Ascending aorta (tissue), 2 donors: Measurements from ENCODE around the gene TMEM229A. TPM values are rescaled to one million over a fixed set of nuclear protein-coding genes. Genes with fewer than 3 reads are reported as not detected.
"Not testable (repeated sequence)": the region's sequence is repeated elsewhere in the genome, so short reads cannot be mapped to it uniquely, and the experiment has no call there.

Experiments
- DNase-seq, 2 donors: peaks; one replicate each; pipeline ENCODE4 v3.0.0-alpha.2; 2019; ENCODE audit warnings: low spot score in 2 of 2
- H3K27ac ChIP-seq, 2 donors: fragments of 200-600 bp; sonication (generic); one replicate each; pipeline ENCODE4 v1.5.1; 2016 to 2017; ENCODE audit warnings: mild to moderate bottlenecking in 1 of 2
- H3K27me3 ChIP-seq: fragments of 200-600 bp; sonication (generic); one replicate; pipeline ENCODE4 v1.5.1; 2017
- H3K36me3 ChIP-seq, 2 donors: fragments of 200-600 bp; sonication (generic); one replicate each; pipeline ENCODE4 v1.5.1; 2016
- H3K4me1 ChIP-seq, 2 donors: fragments of 200-600 bp; sonication (generic); one replicate each; pipeline ENCODE4 v1.5.1; 2016 to 2017; ENCODE audit warnings: mild to moderate bottlenecking in 1 of 2
- H3K4me3 ChIP-seq, 2 donors: fragments of 200-600 bp; sonication (generic); one replicate each; pipeline ENCODE4 v1.5.1; 2016 to 2017; ENCODE audit warnings: mild to moderate bottlenecking in 1 of 2
- H3K9me3 ChIP-seq, 2 donors: fragments of 200-600 bp; sonication (generic); one replicate each; pipeline ENCODE4 v1.5.1; 2016
- intact Hi-C: fragments of 100-400 bp; cut with DNase I; formaldehyde crosslinking; loops from one replicate; pipeline ENCODE4 v1.15.1; 2023
- total RNA-seq: library from RNA; depleted of rRNA; stranded (reverse); fragments of >200 nt; gene quantifications from one replicate; pipeline ENCODE4 v1.1.0, GENCODE V29; 2016
- TF ChIP-seq, protein P1 (sequence below), 3 experiments: fragments of 200-600 bp in 2 of 3; fragments of 450-650 bp in 1 of 3; sonication (generic) in 2 of 3; IDR thresholded peaks; one replicate each; pipeline ENCODE4 v1.5.1; 2016 to 2019; ENCODE audit warnings: antibody characterized with exemption in 3 of 3, mild to moderate bottlenecking in 1 of 3, moderate library complexity in 1 of 3

The TMEM229A gene
- not detected for total RNA-seq

DNA sequence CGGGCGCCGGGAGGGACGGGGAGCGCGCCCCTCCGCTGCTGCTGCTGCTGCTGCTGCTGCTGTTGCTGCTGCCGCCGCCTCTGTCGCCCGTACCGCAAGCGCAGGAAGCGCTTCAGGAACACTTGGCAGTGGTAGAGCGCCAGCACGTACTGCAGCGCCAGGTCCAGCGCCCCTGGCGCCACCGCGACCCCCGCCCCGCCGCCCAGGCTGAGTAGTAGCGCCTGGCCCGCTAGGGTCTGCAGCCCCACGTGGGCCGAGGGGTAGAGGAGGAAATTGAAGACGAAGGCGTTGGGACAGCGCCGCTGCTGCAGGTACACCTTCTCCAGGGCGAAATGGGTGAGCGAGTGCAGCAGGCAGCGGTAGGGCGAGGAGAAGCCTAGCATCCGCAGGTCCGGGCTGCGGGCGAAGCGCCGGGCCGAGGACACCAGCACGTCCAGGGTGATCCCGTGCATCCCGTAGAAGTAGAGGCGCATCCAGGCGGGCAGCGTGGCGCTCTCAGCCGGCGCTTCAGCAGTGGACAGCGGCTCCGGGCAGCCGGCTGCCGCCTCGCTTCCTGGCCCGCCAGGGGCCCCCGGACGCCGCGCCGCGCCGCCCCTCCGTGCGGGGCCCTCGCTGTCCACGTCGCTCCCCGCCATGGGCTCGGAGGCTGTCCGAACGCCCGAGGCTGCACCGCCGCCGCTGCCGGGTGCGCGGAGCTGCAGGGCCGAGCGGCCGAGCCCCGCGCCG lies at the start of gene TMEM229A:
TSS of gene TMEM229A (minus strand) at position 699 of the 726 bp plus-strand sequence. CDS start at position 635, 64 bp downstream.
- Histone ChIP-seq H3K4me1 (peaks cover 5 to 8% of the 10 kb centered on the region in 2 donors), H3K9me3 (no peaks in the 10 kb centered on the region), H3K27me3 (peaks cover 7% of the 10 kb centered on the region), H3K36me3 (no peaks in the 10 kb centered on the region), H3K4me3 (peak within 1 kb of the TSS; percentile 53 to 72), H3K27ac (no peak within 1 kb of the TSS)
- intact Hi-C loops: no loop called here
- TF ChIP-seq, protein P1, sequence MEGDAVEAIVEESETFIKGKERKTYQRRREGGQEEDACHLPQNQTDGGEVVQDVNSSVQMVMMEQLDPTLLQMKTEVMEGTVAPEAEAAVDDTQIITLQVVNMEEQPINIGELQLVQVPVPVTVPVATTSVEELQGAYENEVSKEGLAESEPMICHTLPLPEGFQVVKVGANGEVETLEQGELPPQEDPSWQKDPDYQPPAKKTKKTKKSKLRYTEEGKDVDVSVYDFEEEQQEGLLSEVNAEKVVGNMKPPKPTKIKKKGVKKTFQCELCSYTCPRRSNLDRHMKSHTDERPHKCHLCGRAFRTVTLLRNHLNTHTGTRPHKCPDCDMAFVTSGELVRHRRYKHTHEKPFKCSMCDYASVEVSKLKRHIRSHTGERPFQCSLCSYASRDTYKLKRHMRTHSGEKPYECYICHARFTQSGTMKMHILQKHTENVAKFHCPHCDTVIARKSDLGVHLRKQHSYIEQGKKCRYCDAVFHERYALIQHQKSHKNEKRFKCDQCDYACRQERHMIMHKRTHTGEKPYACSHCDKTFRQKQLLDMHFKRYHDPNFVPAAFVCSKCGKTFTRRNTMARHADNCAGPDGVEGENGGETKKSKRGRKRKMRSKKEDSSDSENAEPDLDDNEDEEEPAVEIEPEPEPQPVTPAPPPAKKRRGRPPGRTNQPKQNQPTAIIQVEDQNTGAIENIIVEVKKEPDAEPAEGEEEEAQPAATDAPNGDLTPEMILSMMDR (IDR thresholded peaks at IDR 0.05): no peak
- DNase-seq: no peak

DNA sequence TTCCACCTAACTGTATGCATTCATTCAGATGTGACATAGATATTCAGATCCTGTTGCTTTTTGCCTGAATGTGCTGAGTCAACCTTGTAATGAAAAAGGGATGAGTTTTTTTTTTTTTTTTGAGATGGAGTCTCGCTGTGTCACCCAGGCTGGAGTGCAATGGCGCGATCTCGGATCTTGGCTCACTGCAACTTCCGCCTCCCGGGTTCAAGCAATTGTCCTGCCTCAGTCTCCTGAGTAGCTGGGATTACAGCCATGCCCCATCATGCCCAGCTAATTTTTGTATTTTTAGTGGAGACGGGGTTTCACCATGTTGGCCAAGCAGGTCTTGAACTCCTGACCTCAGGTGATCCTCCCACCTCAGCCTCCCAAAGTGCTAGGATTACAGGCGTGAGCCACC lies 49.4 kb upstream of the TMEM229A start:
- H3K9me3 ChIP-seq, H3K27ac ChIP-seq, H3K4me1 ChIP-seq, H3K27me3 ChIP-seq, H3K4me3 ChIP-seq, DNase-seq, H3K36me3 ChIP-seq, intact Hi-C loops: not testable (repeated sequence)

DNA sequence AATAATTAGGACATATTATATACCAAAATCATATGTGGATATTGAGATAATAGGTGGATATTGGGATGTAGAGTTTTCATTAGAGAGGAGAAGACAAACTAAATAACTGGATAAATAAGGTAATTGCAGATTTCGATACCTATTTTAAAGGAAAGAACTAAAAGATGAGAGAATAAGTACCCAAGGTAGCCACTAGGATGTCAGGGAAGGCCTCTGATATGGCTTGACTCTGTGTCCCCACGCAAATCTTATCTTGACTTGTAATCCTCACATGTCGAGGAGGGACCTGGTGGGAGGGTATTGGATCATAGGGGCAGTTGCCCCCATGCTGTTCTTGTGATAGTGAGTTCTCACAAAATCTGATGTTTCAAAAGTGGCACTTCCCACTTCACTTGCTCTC lies 44.7 kb upstream of the TMEM229A start:
- H3K9me3 ChIP-seq: no peaks in the 10 kb centered on the region
- intact Hi-C loops: no loop called here

DNA sequence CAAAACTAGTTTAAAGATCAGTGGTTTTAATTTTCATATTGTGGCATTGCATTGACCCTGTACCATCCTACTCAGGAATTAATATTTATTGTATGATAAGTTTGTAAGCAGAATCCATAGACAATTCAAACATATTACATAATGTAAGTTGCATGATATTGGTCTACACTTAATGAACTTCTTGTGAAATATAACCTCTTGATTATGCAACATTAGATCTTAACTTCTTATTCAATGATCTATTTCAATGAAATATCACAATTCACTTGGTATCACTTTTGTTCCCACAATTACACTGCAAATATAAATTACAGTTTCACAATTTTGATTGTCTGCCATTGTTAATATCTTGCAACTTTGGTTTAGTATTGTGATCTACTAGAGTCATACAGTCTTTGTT lies 44.0 kb upstream of the TMEM229A start:
- no peaks in the 10 kb centered on the region for H3K36me3 ChIP-seq

More for the DNA sequence above, 44.7 kb upstream of the TMEM229A start:
- DNase-seq: no peak
- Histone ChIP-seq H3K27ac (no peak overlapping the region), H3K27me3 (no peaks in the 10 kb centered on the region), H3K4me3 (no peak overlapping the region), H3K4me1 (no peaks in the 10 kb centered on the region), H3K36me3 (no peaks in the 10 kb centered on the region)
- TF ChIP-seq, protein P1 (IDR thresholded peaks at IDR 0.05): no peak

DNA sequence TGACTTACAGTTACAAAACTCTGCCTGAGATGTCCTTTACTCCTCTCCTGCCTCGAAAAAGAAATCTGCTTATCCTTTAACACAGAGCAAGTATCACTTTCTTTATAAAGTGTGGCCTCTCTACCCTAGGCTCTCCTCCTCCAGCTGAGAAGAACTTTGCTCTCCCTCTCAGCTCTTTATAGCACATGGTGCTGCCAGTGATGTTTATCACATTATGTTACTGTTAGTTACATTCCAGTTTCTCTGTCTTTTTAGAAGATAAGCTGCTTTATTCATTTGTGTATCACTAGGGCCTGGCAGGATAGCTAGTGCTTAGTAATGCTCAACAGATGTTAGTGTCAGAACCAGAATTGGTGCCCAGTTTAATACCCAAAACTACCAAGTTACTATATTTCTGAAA lies 41.1 kb upstream of the TMEM229A start:
- Histone ChIP-seq H3K27ac (no peak overlapping the region), H3K27me3 (no peaks in the 10 kb centered on the region), H3K9me3 (no peaks in the 10 kb centered on the region), H3K36me3 (no peaks in the 10 kb centered on the region), H3K4me1 (no peaks in the 10 kb centered on the region), H3K4me3 (no peak overlapping the region)
- intact Hi-C loops: no loop called here
- no peak for DNase-seq
- TF ChIP-seq, protein P1 (IDR thresholded peaks at IDR 0.05): no peak

More for the DNA sequence above, 44.0 kb upstream of the TMEM229A start:
- Histone ChIP-seq H3K9me3 (no peaks in the 10 kb centered on the region), H3K27ac (no peak overlapping the region), H3K4me3 (no peak overlapping the region), H3K4me1 (no peaks in the 10 kb centered on the region), H3K27me3 (no peaks in the 10 kb centered on the region)
- TF ChIP-seq, protein P1 (IDR thresholded peaks at IDR 0.05): no peak
- intact Hi-C loops: no loop called here
- no peak for DNase-seq

DNA sequence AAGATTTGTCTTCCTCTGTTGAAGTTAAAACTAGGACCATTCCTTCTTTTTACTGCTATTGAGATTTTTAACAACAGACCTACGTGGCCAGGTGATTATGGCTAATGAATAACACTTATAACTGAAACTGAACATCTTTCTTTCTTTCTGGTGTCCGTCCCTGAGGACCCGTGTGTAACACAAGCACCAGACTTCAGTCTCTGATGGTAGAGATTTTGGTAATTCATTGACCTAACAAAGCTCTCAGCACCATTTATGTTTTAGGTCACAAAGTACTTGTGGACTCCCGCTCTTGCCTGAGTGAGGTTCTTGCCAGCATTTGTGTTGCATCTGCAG lies 40.4 kb upstream of the TMEM229A start:
- H3K27me3 ChIP-seq: no peaks in the 10 kb centered on the region
- no peak for DNase-seq
- no peaks in the 10 kb centered on the region for H3K4me1 ChIP-seq
- H3K36me3 ChIP-seq: no peaks in the 10 kb centered on the region
- intact Hi-C loops: no loop called here
- H3K27ac ChIP-seq: no peak overlapping the region
- no peak overlapping the region for H3K4me3 ChIP-seq
- TF ChIP-seq, protein P1 (IDR thresholded peaks at IDR 0.05): no peak
- H3K9me3 ChIP-seq: no peaks in the 10 kb centered on the region
